Osteoblast (primary cell): ENCODE data around the gene PPM1K. TPM values are rescaled to one million over a fixed set of nuclear protein-coding genes. Genes with fewer than 3 reads are reported as not detected.
A peak's percentile ranks its signal among the peaks of the same experiment; 100 is the strongest.

Source experiments
- DNase-seq: peaks from one replicate; pipeline ENCODE4 v3.0.0; 2011; ENCODE audit warnings: low spot score, mixed read lengths; ENCODE audit not compliant: insufficient read length; ENCODE audit errors: missing footprints
- H2AFZ ChIP-seq: 2 replicates; pipeline ENCODE4 v1.6.0; 2011; ENCODE audit warnings: mild to moderate bottlenecking, low read length
- H3K27ac ChIP-seq: 2 replicates; pipeline ENCODE4 v1.5.1; 2011; ENCODE audit warnings: mild to moderate bottlenecking, low read depth, low read length, moderate library complexity
- H3K27me3 ChIP-seq: 2 replicates; pipeline ENCODE4 v1.6.0; 2012; ENCODE audit warnings: mild to moderate bottlenecking, control low read depth, inconsistent platforms, low read length, moderate library complexity; ENCODE audit not compliant: insufficient read depth
- H3K36me3 ChIP-seq: 2 replicates; pipeline ENCODE4 v1.5.1; 2011; ENCODE audit warnings: mild to moderate bottlenecking, low read length, control low read depth, moderate library complexity; ENCODE audit not compliant: insufficient read depth
- H3K4me1 ChIP-seq: 2 replicates; pipeline ENCODE4 v1.5.1; 2011; ENCODE audit warnings: mild to moderate bottlenecking, low read length, control low read depth, moderate library complexity; ENCODE audit not compliant: insufficient read depth
- H3K4me2 ChIP-seq: 2 replicates; pipeline ENCODE4 v1.6.0; 2011; ENCODE audit warnings: mild to moderate bottlenecking, low read length; ENCODE audit not compliant: insufficient read depth
- H3K4me3 ChIP-seq: fragments of 200-600 bp; sonication (generic); 3 replicates; pipeline ENCODE4 v1.5.1; 2012; ENCODE audit warnings: mild to moderate bottlenecking, low read length, inconsistent platforms; ENCODE audit not compliant: insufficient read depth
- H3K79me2 ChIP-seq: 2 replicates; pipeline ENCODE4 v1.6.0; 2012; ENCODE audit warnings: mild to moderate bottlenecking, low read length, control low read depth, inconsistent platforms; ENCODE audit not compliant: insufficient read depth
- H3K9me3 ChIP-seq: 2 replicates; pipeline ENCODE4 v1.5.1; 2011; ENCODE audit warnings: low read depth, low read length, control low read depth
- H4K20me1 ChIP-seq: 2 replicates; pipeline ENCODE4 v1.6.0; 2012; ENCODE audit warnings: mild to moderate bottlenecking, low read length, control low read depth; ENCODE audit not compliant: insufficient read depth
- CTCF ChIP-seq: IDR thresholded peaks from 2 replicates; pipeline ENCODE4 v1.5.1; 2011; ENCODE audit warnings: mild to moderate bottlenecking, low read depth, low read length, moderate library complexity; ENCODE audit errors: extremely low read depth
- total RNA-seq: library from RNA; depleted of rRNA; stranded (reverse); fragments of >200 nt; gene quantifications from 2 replicates; pipeline ENCODE4 v1.2.3, GENCODE V29; 2012

Gene PPM1K
- total RNA-seq, 1 donor, result 21.0 TPM

GRCh38 chr4:88247148-88247547 lies 37.2 kb downstream of the PPM1K start:
- no peak overlapping the region for H3K4me3 ChIP-seq
- H4K20me1 ChIP-seq, result no peaks in the 10 kb centered on the region
- H3K9me3 ChIP-seq, result no peaks in the 10 kb centered on the region
- no peak for DNase-seq
- no peak overlapping the region for H2AFZ ChIP-seq
- H3K36me3 ChIP-seq, result no peaks in the 10 kb centered on the region
- H3K4me2 ChIP-seq, result no peak overlapping the region
- no peak for TF ChIP-seq CTCF
- no peaks in the 10 kb centered on the region for H3K27me3 ChIP-seq
- no peaks in the 10 kb centered on the region for H3K4me1 ChIP-seq
- H3K79me2 ChIP-seq, result no peaks in the 10 kb centered on the region
- no peak overlapping the region for H3K27ac ChIP-seq

- Histone ChIP-seq H3K9me3 (no peaks in the 10 kb centered on the region), H3K4me1 (no peaks in the 10 kb centered on the region), H3K27ac (no peak overlapping the region), H3K27me3 (no peaks in the 10 kb centered on the region), H3K4me3 (no peak overlapping the region), H2AFZ (no peak overlapping the region), H3K4me2 (no peak overlapping the region), H4K20me1 (no peaks in the 10 kb centered on the region), H3K36me3 (no peaks in the 10 kb centered on the region), H3K79me2 (no peaks in the 10 kb centered on the region)
- no peak for DNase-seq
- TF ChIP-seq CTCF, result no peak
Measured at GRCh38 chr4:88246600-88246999, 37.8 kb downstream of the PPM1K start.

GRCh38 chr4:88244816-88245579 lies 39.4 kb downstream of the PPM1K start:
- no peaks in the 10 kb centered on the region for H3K9me3 ChIP-seq
- H3K36me3 ChIP-seq, result no peaks in the 10 kb centered on the region
- H3K27ac ChIP-seq, result no peak overlapping the region
- H4K20me1 ChIP-seq, result no peaks in the 10 kb centered on the region
- H3K4me1 ChIP-seq, result no peaks in the 10 kb centered on the region
- H3K4me2 ChIP-seq, result no peak overlapping the region
- no peak for TF ChIP-seq CTCF
- H3K4me3 ChIP-seq, result no peak overlapping the region
- H3K27me3 ChIP-seq, result no peaks in the 10 kb centered on the region
- H2AFZ ChIP-seq, result peak overlapping the region; percentile 83
- no peaks in the 10 kb centered on the region for H3K79me2 ChIP-seq
- no peak for DNase-seq

GRCh38 chr4:88244056-88244455 lies 40.3 kb downstream of the PPM1K start:
- no peak overlapping the region for H3K4me2 ChIP-seq
- H3K27ac ChIP-seq, result no peak overlapping the region
- no peaks in the 10 kb centered on the region for H3K36me3 ChIP-seq
- no peaks in the 10 kb centered on the region for H3K9me3 ChIP-seq
- no peak overlapping the region for H3K4me3 ChIP-seq
- H4K20me1 ChIP-seq, result no peaks in the 10 kb centered on the region
- no peaks in the 10 kb centered on the region for H3K27me3 ChIP-seq
- H3K4me1 ChIP-seq, result no peaks in the 10 kb centered on the region
- TF ChIP-seq CTCF, result no peak
- H3K79me2 ChIP-seq, result no peaks in the 10 kb centered on the region
- no peak for DNase-seq
- H2AFZ ChIP-seq, result no peak overlapping the region
